Duodenal mucosa (tissue), 2 donors: Measurements from ENCODE around the gene ITPKC.

Experiments used
- H3K27ac ChIP-seq: one replicate; pipeline ENCODE4 v1.7.0; 2013; ENCODE audit warnings: low read depth, low read length
- H3K27me3 ChIP-seq, 2 donors: one replicate each; pipeline ENCODE4 v1.7.0; 2013; ENCODE audit warnings: low read length in 2 of 2, control low read depth in 1 of 2; ENCODE audit not compliant: insufficient read depth in 2 of 2, control insufficient read depth in 1 of 2
- H3K36me3 ChIP-seq, 2 donors: one replicate each; pipeline ENCODE4 v1.7.0; 2013; ENCODE audit warnings: low read length in 2 of 2, control low read depth in 1 of 2; ENCODE audit not compliant: insufficient read depth in 2 of 2, control insufficient read depth in 1 of 2
- H3K4me1 ChIP-seq, 2 donors: one replicate each; pipeline ENCODE4 v1.7.0; 2013; ENCODE audit warnings: low read length in 2 of 2, control low read depth in 1 of 2; ENCODE audit not compliant: insufficient read depth in 2 of 2, control insufficient read depth in 1 of 2
- H3K4me3 ChIP-seq, 2 donors: one replicate each; pipeline ENCODE4 v1.7.0; 2013; ENCODE audit warnings: low read length in 2 of 2, low read depth in 1 of 2
- H3K9ac ChIP-seq, 2 donors: one replicate each; pipeline ENCODE4 v1.7.0; 2013; ENCODE audit warnings: low read length in 2 of 2, low read depth in 1 of 2
- H3K9me3 ChIP-seq, 2 donors: one replicate each; pipeline ENCODE4 v1.7.0; 2013; ENCODE audit warnings: low read length in 2 of 2, control low read depth in 1 of 2; ENCODE audit not compliant: control insufficient read depth in 1 of 2

ITPKC gene

DNA sequence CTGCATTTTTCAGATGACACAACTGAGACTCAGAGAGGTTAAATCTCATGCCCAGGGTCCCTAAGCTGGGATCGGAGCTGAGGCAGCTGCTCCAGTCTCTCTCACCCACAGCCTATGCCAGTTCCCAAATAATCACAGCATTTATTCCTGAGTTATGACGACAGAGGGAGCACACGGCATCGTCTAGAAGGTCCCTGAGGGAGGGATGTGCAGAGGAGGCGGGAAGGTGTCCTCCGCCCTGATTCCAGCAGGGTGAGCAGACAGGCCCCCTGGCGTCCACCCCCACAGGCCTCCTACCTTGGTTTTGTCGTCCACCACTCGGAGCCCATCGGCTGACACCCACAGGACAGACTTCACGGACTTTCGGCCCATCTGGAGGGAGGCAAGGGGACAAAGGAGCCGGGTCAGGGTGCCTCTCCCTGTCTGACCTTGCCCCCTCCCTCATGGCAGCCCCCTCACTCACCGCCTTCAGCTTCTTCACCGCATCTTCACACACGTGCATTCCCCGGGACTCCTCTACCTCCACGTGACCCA lies 34.4 kb upstream of the ITPKC start:
- Histone ChIP-seq H3K27me3 (no peaks in the 10 kb centered on the region), H3K9me3 (no peaks in the 10 kb centered on the region), H3K27ac (no peak overlapping the region), H3K4me3 (no peak overlapping the region), H3K36me3 (peaks cover 16 to 42% of the 10 kb centered on the region in 2 donors), H3K9ac (no peak overlapping the region), H3K4me1 (peaks cover 0 to under 1% of the 10 kb centered on the region in 2 donors)

DNA sequence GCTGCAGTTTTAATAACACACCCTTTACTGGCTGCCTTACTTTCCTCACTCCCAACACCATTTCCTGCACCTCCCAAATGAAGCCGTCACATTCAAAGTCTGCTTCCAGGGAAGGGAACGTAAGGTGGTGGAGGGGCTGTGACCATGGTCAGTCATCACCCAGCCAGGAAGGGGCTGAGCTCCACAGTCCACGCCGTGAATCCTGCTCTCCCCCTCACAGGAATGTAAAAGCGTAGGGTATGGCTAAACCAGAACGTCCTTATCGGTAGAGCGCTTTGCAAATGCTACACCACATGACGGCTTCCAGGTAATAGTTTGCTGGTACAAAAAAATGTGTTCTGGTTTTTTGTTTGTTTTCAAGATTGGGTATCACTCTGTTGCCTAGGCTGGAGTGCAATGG lies 33.5 kb upstream of the ITPKC start:
- H3K36me3 ChIP-seq: peaks cover 16 to 33% of the 10 kb centered on the region in 2 donors

DNA sequence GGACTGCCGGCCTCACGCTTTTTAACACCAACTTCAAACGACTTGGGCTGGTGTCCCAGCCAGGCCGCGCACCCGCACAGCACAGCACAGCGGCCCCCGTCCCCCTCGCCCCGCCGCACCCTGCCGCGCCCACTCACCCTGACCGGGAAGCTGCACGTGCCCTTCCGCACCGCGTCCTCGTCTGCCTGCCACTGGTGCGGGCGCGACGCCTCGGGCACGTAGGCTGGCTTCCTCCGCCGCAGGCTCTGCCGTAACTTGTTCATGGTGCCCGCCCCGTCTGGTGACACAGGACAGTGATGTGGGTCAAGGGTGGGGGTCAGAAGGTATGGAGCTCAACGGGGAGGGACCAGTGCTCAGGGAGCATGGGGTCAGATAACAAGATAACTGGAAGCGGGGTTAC lies 32.6 kb upstream of the ITPKC start:
- H3K4me1 ChIP-seq: peaks cover 0 to 18% of the 10 kb centered on the region in 2 donors

More for the DNA sequence above, 33.5 kb upstream of the ITPKC start:
- H3K9me3 ChIP-seq: no peaks in the 10 kb centered on the region
- H3K4me3 ChIP-seq: no peak overlapping the region
- H3K27me3 ChIP-seq: no peaks in the 10 kb centered on the region
- no peak overlapping the region for H3K27ac ChIP-seq
- no peak overlapping the region for H3K9ac ChIP-seq
- peaks cover 0 to 9% of the 10 kb centered on the region in 2 donors for H3K4me1 ChIP-seq

DNA sequence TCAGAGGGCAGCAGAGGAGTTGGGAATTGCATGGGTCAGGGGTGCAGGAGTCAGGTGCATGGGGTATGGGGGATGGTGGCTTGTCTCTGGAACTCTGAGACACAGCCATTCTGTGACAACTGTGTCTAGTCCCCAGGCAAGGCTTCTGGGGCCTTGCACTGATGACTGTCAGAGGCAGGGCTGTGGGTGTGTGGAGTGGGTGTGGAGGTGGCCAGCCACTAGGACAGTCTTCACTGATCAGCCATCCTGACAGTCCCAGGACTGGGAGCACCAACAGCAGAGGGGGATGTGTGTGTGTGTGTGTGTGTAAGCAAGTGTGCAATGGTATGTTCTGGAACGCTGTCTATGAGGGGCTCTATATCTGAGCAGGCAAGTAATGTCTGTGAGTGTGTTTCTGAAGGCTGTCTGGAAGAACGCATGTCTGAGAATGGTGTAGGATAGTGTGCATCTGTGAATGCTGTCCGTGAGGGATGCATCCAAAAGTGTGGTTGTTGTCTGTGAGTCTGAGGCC lies 31.8 kb upstream of the ITPKC start:
- Histone ChIP-seq H3K36me3 (peaks cover 16 to 28% of the 10 kb centered on the region in 2 donors), H3K4me1 (peaks cover 0 to 24% of the 10 kb centered on the region in 2 donors), H3K9me3 (no peaks in the 10 kb centered on the region), H3K9ac (no peak overlapping the region), H3K27ac (no peak overlapping the region), H3K4me3 (no peak overlapping the region), H3K27me3 (no peaks in the 10 kb centered on the region)

More for the DNA sequence above, 32.6 kb upstream of the ITPKC start:
- H3K9ac ChIP-seq: no peak overlapping the region
- H3K36me3 ChIP-seq: peaks cover 16 to 28% of the 10 kb centered on the region in 2 donors
- no peak overlapping the region for H3K4me3 ChIP-seq
- no peak overlapping the region for H3K27ac ChIP-seq
- no peaks in the 10 kb centered on the region for H3K9me3 ChIP-seq
- H3K27me3 ChIP-seq: no peaks in the 10 kb centered on the region

DNA sequence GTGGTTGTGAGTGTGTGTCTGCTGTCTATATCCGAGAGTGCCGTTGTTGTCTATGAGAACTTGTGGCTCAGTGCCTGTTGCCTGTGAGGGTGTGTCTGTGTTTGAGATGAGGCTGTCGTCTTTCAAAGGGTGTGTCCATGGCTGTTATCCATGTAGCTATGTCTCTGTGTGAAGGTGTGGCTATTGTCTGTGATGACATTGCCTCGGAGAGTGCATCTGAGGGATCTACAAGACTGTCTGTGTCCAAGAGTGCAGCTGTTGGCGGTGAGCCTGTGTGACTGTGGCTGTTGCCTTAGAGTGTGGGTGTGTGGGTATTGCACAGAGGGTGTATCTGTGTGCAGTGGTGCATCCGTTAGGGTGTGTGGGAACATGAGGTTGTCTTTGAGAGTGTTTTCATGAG lies 31.3 kb upstream of the ITPKC start:
- Histone ChIP-seq H3K4me3 (no peak overlapping the region), H3K9ac (no peak overlapping the region), H3K9me3 (no peaks in the 10 kb centered on the region), H3K27me3 (no peaks in the 10 kb centered on the region), H3K27ac (no peak overlapping the region), H3K4me1 (peaks cover 0 to 25% of the 10 kb centered on the region in 2 donors), H3K36me3 (peaks cover 16 to 28% of the 10 kb centered on the region in 2 donors)

DNA sequence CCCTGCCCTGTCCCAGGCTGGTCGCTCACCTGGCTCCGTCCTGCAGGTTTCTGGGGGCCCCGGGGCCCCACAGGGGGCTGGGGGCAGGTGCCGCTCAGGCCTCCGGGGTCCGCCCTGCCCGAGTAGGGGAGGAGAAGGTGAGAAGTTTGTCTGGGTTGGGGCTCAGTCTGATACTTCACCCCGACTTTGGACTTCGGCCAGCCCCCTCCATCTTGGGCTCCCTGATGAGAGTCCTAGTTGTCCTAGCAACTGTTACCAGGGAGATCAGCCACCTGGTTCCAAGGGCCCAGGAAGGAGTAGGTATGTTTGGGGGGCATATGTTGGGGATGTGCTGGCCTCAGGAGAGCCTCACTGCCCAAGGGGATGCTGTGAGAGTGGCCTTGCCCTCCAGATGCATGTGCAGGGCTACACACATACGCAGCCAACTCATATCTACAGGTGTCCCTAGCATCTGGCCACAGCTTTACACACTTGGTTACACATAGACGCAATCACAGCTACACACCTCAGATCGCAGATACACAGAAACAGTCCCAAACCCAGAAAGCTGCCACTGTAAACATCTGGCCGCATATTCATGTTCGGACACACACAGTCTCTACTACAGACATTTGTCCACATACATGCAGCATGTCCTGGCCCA lies 29.9 kb upstream of the ITPKC start:
- H3K27ac ChIP-seq: peak overlapping the region; percentile 2

DNA sequence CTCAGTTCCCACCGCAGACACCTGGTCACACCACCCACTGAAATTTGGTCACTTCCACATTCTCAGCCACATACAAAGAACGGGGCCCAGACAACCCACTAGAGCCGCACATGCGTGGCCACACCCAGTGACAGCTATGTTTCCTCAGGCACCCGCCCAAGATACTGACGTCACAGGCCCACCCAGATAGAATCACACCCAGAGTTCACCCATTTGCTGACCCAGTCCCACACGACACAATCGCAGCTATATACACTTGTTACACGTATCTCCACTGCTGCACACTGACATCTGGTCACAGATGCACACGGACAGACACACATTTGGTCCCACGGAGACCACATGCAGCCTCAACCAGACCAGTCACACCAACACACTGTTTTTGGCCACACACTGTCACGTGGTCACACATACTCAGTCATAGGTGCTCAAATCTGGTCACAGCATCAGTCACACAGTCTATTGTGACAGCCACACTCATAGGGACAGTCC lies 29.3 kb upstream of the ITPKC start:
- H3K9me3 ChIP-seq: no peaks in the 10 kb centered on the region
- peaks cover 10 to 21% of the 10 kb centered on the region in 2 donors for H3K36me3 ChIP-seq
- H3K27me3 ChIP-seq: no peaks in the 10 kb centered on the region
- peaks cover 0 to 31% of the 10 kb centered on the region in 2 donors for H3K4me1 ChIP-seq
- peak overlapping the region in 1 of 2 donors; percentile 9 for H3K9ac ChIP-seq
- peak overlapping the region; percentile 2 for H3K27ac ChIP-seq
- peak overlapping the region; percentile 14 to 40 for H3K4me3 ChIP-seq

More for the DNA sequence above, 29.9 kb upstream of the ITPKC start:
- Histone ChIP-seq H3K4me1 (peaks cover 0 to 31% of the 10 kb centered on the region in 2 donors), H3K27me3 (no peaks in the 10 kb centered on the region), H3K4me3 (no peak overlapping the region), H3K9me3 (no peaks in the 10 kb centered on the region), H3K9ac (no peak overlapping the region), H3K36me3 (peaks cover 13 to 23% of the 10 kb centered on the region in 2 donors)

DNA sequence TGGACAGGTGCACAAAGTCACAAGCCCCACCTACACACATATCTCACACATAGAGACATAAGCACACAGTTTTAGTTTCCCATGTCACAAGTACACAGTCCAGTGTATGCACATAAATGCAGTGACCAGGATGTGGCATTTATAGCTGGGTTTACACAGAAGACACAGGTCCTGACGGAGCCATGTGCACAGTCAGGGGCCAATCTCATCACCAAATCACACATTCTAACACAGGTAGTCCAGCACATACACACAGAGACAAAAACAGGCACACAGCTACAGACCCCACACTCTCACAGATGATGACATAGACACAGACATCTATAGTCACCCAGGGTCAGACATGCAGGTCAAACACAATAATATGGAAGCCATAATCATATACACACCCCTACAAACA lies 28.6 kb upstream of the ITPKC start:
- Histone ChIP-seq H3K4me3 (peak overlapping the region; percentile 14 to 68), H3K4me1 (peaks cover 0 to 31% of the 10 kb centered on the region in 2 donors), H3K27ac (no peak overlapping the region), H3K9ac (no peak overlapping the region), H3K9me3 (no peaks in the 10 kb centered on the region), H3K27me3 (no peaks in the 10 kb centered on the region), H3K36me3 (peaks cover 10 to 22% of the 10 kb centered on the region in 2 donors)

DNA sequence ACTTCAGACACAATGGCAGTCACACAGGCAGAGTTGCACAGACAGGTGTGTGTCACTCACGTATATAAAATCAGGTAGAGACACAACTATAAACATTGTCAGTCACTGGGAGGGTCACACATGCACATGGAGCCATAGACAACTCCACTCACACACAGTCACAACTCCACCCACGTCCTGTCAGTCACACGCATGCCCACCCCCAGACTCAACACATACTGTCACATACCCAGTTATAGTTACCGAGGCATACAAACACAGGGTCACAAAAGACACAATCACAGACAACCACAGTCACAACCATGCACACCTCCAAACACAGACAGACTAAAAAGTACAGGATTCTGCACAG lies 27.9 kb upstream of the ITPKC start:
- H3K27ac ChIP-seq: no peak overlapping the region
- H3K27me3 ChIP-seq: no peaks in the 10 kb centered on the region
- peak overlapping the region; percentile 49 to 54 for H3K9ac ChIP-seq
- H3K4me1 ChIP-seq: peaks cover 0 to 31% of the 10 kb centered on the region in 2 donors
- peaks cover 10 to 25% of the 10 kb centered on the region in 2 donors for H3K36me3 ChIP-seq
- peak overlapping the region; percentile 44 to 68 for H3K4me3 ChIP-seq
- no peaks in the 10 kb centered on the region for H3K9me3 ChIP-seq

DNA sequence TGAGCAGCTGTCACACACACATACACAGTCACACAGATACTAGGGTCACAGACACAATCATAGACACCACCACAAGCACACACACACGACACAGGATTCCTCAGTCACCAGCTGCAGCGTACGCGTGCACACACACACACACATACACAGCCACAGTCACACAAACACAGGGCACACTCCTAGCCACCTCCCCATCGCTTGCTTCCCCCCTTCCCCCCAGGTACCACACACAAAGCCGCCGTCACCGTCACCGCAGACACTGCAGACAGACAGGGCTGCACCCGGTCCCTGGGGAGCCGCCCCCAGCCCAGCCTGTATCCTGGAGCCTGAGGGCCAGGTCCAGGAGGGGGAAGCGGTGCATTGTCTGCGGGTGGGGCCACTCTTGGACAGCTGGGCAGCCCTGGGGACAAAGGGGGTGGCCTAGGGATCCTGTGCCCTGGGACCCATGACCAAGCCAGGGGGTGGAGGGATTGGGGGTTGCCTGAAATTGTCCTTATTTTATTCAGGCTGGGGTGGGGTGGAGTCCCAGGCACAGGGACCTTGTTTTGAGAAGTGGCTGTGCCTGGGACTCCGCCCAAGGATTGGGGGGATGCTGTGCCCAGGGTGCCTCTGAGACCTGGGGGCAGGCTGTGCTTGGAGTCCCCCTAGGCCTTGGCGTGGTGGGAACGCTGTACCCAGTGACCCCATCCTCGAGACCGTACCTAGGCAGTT lies 27.4 kb upstream of the ITPKC start:
- H3K27ac ChIP-seq: peak overlapping the region; percentile 51
- H3K36me3 ChIP-seq: peaks cover 12 to 30% of the 10 kb centered on the region in 2 donors
- no peaks in the 10 kb centered on the region for H3K27me3 ChIP-seq
- H3K4me3 ChIP-seq: peak overlapping the region; percentile 58 to 68
- H3K4me1 ChIP-seq: peaks cover 0 to 31% of the 10 kb centered on the region in 2 donors
- H3K9me3 ChIP-seq: no peaks in the 10 kb centered on the region
- peak overlapping the region; percentile 49 to 54 for H3K9ac ChIP-seq
